Dermis blood vessel endothelial cell (primary cell): ENCODE data around the gene PHF2. TPM values are rescaled to one million over a fixed set of nuclear protein-coding genes. Genes with fewer than 3 reads are reported as not detected.

Source experiments
- DNase-seq: peaks from one replicate; pipeline ENCODE4 v3.0.0; 2010
- total RNA-seq: library from RNA; depleted of rRNA; stranded (reverse); fragments of >200 nt; gene quantifications from 2 replicates; pipeline ENCODE4 v1.2.3, GENCODE V29; 2014

PHF2 gene
- total RNA-seq, result 16.0 and 16.3 TPM in 2 replicates

DNA sequence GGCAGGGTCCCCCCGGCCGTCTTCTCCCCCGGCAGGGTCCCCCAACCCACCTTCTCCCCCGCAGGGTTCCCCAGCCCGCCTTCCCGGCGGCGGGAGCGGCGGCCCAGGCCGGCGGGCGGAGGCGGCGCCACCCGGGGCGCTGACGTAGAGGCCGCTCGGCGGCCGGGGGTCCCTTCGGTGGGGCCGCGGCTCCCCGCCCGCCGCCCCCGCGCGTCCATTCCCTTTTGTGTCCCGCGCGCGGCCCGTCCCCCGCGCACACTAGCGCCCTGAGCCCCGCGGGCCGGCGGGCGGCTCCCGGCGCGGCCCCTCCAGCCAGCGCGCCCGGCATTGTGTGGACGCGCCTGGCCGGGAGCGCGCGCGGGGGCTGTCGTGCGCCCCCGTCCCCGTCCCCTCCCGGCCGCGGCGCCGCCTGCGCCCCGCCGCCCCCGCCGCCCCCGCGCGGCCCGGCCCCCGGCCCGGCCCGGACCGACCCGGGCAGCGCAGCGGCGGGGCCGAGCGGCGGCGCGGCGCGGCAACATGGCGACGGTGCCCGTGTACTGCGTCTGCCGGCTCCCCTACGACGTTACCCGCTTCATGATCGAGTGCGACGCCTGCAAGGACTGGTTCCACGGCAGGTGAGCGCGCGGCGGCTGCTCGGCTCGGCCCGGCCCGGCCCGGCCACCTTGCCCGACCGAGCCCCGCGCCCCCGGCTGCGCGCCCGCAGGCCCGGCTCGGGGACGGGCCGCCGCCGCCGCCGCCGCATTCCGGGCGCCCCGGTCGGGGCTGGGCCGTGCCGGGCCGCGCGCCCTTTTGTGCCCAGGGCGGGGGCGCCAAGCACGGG lies at the start of gene PHF2:
PHF2 (plus strand) TSS at position 327 of the 820 bp plus-strand sequence; CDS start at position 517, 190 bp downstream.
- DNase-seq, result peak; percentile 44

DNA sequence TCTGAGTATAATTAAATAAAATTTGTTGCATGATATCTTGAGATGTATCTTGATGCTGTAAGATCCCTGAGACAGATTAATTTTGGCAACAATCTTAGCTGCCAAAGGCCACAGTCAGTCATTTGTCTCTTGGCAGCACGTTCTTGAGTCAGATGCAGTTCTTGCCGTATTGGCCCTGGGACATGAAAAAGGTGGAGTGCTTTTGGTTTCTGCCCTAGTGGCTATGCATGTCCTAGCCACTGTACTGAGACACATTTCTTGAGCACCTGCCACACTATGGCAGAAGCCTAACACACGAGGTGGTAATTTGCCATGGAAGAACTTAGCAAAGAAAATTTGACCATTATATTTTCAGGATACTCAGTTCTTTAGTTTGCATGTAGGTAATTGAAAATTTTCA lies 45.0 kb upstream of the PHF2 start:
- peak; percentile 7 for DNase-seq

DNA sequence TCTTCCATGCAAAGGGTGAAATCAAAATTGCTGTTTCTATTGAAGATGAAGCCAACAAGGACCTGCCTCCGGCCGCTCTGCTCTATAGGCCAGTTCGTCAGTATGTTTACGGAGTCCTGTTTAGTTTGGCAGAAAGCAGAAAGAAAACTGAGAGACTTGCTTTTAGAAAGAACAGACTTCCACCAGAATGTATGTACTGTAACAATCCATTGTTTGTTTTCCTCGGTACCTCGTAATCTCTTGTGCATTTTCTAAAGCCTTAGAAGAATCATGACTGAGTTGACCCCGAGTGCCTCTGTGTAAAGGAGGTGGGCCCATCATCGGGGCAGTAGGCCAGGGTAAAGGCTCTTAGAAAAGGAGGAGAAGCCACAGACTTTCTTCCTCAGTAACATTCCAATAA lies 44.2 kb upstream of the PHF2 start:
- no peak for DNase-seq

DNA sequence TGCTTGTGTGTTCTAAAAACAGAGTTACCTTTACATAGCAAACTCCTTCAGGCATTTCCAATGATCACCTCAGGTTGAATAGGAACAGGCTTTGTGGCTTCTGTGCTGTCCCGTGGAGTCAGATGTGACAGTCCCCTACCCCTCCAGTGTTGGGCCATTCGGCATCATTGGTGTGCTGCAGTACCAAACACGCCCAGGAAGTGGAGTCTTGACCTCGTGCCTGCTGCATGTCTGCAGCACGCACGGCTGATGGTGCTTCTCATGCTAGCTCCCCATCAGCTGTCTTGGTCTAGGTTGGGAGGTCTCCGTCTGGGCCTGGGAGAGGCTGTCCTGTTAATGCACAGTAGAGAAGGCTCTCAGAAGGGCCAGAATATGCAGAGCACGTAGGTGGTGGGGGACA lies 42.5 kb upstream of the PHF2 start:
- DNase-seq, result no peak

DNA sequence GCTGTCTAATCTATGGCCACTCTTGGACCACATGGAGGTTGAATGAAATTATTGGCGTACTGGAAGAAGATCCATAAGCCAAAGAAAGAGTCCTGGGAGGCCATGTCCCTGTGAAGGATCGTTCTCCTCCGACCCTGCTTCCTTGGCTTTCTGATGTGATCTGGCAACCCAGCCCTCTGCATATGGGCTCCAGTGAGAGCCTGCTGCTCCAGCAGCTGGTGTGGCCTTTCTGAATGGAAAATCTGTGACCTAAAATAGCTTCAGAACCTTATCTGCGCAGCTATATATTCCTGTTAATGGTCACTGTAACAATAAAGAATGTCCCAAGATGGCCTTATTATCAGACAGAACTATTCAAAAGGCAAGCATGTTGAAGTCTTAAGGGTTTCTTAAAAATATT lies 40.2 kb upstream of the PHF2 start:
- no peak for DNase-seq

DNA sequence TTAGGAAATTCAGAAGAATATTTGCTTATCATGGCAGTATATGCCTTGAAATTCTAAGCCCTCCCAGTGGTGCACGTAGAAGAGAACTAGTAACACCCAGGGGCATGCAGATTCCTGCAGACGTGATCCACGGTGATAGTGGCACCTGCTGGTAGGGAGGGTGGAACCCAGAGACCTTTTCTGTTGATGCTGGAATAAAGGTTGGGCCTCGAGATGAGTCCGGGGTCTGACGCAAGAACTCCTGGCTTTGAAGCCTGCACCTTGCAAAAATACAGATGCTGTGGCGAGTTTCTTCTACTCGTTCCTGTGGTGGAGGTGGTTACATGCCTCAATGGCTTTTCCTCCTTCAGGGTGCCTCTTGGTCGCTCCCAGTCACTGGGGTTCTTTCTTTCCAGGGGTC lies 39.5 kb upstream of the PHF2 start:
- no peak for DNase-seq

DNA sequence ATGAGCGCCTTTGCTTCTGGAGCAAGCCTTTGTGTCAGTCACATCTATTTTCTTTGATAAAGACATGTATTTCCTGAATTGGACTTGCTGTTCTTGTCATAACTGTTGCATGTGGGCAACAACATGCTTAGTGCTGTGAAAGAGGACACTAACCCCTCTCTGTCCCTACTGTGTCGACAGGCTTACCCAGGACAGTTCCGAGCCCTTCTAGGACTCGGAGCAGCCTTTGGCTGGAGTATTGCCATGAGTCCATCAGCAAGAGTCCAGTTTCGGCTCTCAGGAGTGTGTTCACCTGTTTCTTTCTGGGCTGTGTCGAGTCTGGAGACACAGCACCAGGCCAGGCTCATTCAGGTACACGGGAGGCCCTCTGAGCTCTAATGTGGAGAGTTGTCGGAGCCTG lies 36.1 kb upstream of the PHF2 start:
- no peak for DNase-seq

DNA sequence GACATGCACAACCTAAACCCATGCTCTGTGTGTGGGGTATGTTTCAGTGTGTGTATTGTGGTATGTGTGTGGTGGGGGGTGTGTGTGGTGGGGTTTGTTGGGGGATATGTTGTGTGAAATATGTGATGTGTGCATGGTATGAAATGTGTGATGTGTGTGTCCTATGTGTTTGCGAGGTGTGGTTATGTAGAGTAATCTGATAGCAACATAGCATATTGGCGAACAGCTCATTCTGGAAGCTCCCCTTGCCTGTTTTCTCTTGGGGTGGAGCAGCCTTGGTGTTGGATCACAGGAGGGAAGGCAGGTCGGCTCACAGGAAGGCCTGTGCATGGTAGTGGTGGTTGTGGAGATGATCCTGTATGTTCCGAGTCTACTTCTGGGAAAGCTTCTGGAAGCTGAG lies 35.4 kb upstream of the PHF2 start:
- DNase-seq, result no peak

DNA sequence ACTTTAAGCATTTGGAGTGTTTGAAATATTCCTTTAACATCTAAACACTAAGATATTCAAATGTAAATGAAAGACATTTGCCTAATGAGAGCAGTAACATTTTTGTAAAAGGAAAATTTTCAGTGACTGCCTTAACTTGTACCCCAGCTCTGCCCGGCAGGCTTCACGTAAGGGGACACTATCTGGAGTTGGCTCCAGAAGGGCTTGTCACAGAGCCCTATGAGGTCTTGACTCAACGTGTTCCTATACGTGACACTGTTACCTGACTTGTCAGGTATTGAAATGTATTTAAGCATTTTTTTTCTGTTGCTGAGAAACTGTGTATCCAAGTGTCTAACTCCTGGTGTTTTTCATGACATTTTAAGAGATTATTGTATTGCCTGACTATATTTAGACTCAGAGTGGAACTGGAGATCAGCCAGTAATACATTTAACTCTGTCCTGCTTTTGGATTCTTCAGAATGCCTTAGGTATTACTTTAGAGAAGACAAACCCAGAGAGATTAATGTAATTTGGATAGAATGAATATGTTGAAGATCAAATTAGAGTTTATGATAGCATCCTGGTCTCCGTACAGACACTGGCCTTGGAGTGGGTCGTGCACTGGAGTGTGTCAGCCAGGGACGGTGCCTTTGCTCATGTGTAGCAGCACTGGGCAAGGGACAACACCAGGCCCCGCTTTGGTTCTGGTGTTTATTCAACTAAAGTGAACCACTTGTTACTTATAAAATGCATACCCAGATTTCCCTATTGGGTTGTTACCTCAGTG lies 34.6 kb upstream of the PHF2 start:
- no peak for DNase-seq

DNA sequence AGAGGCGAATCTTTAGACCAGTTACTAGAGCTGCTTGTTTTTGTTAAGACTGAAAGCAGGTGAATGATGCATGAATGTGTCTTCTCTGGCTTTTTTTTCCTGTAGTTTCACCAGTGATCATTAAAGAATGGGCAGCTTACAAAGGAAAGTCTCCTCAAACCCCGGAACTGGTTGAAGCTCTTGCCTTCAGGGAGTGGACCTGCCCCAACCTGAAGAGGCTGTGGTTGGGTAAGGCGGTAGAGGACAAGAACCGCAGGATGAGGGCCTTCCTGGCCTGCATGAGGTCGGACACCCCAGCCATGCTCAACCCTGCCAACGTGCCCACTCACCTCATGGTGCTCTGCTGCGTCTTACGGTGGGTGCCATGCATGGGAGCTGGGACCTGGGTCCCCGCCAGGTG lies 33.3 kb upstream of the PHF2 start:
- no peak for DNase-seq

DNA sequence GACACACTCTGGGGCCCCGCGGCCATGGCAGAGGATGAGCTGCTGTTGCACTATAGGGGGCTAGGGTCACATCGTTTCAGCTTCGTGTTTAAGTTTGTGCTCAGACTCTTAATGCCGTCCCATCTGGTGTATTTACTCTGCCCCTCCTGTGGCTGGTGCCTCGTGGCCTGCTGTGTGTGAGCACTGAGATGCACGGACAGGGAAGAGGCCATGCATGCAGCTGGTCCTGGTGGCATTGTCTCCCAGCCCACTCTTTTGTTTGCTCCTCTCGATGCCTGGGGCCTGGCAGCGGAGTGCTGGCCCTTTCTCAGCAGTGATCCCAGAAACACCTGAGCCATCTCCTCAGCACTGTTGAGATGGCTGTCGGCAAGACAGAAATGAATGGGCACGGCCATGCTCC lies 30.0 kb upstream of the PHF2 start:
- no peak for DNase-seq

DNA sequence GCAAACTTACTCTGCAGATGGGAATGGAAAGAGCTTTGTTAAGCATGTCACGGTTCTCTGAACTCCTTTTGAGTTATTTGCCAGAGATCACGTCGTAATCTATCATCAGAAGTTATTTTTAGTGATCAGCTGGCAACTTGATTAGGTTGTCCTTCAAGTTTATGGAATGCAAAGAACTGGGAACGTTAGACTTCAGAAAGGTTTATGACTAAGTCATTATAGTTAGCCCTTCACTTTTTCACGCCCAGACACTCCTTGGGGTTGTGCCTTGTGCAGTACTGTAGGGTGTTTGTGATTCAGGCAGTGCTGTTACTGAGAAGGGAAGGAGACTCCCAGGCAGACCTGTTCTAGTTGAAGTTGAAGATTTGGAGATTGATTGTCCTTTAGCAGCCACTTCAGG lies 26.8 kb upstream of the PHF2 start:
- no peak for DNase-seq

DNA sequence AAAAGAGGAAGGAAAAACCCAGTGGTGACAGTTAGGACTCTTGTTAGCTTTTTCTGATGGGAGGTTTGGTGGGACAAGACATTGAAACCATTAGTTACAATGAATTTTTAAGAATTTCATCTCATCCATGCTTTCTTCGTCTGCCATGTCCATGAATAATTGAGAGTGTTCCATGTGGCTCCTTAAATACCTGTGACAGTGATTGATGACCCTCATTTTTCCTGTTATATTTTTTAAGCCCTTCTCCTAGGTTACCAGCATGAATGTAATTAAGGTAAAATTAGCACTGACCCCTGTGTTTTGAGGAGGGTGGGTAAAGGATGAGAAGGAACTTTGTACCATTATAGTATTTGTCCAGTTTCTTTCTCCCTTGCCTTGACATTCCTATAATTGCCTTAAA lies 23.5 kb upstream of the PHF2 start:
- DNase-seq, result no peak

DNA sequence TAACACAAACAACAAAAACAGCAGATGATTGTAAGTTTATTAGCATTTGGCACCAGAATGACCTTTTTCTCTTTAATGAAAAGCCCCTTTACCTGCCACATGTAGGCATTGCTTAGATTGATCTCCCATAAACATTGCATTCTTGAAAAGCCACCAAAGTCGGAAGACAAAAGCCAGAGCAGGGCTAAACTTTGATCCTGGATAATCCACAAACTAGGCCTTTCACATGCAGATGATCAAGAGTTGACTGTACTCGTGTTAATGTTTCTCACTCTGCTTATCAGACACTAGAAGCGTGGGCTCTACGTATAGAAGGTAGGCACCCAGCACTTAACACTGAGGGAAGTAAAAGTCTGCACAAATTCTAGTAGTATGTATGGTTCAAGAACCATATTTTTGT lies 21.0 kb upstream of the PHF2 start:
- no peak for DNase-seq

DNA sequence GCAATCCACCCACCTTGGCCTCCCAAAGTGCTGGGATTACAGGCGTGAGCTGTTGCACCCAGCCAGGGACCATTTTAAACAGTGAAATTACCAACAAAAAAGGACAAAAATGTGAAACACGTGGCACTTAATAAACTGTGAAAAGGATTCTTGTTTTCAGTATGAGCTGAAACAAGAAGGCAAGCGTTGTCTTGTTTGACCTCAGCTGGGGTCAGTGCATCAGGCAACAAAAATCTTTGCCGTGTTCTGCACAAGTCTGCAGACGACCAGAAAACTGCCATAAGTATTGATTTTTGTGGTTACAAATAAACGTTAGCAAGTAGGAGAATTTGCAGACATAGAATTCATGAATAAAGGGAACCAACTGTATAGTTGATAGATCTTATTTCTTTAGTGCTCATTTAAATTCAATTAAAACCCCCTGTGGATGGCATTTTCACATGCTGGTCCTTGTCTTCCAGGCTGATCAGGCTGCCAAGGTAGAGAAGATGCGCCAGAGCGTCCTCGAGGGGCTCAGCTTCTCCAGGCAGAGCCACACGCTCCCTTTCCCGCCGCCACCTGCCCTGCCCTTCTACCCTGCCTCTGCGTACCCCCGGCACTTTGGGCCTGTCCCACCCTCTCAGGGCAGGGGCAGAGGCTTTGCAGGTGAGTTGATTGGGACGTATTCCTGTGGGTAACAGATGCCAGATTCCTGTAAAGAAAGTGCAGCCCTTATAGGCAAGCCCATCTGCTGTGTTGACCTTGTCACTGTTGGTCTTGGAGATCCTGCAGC lies 18.8 kb upstream of the PHF2 start:
- no peak for DNase-seq

DNA sequence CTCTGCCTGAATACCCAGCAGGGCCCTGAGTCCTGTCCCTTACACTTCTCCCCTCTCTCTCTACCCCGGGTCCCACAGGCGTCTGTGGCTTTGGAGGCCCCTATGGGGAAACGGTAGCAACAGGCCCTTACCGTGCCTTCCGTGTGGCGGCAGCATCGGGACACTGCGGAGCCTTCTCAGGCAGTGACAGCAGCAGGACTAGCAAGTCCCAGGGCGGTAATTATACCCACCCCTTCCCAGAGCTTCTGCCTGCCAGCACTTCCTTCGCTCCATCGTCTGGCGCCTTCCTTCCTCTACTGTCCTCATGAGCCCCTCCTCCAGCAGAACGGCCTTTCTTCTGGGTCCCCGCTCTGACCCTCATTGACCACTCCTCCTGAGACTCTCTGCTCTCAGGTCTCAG lies 17.9 kb upstream of the PHF2 start:
- no peak for DNase-seq

DNA sequence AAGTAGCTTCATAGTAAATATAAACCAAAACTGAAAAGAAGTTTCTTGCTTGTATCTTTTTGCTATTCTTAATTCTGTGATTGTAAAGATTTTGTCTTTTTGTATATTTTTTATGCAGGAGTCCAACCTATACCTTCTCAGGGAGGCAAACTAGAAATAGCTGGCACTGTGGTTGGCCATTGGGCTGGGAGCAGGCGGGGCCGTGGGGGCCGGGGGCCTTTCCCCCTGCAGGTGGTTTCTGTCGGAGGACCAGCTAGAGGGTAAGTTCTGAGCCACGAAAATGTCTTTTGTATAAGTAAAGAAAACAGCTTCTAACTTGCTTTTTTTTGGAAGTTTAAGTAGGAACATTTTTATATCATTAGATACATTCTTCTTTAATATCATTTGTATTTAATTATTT lies 15.4 kb upstream of the PHF2 start:
- DNase-seq, result no peak

DNA sequence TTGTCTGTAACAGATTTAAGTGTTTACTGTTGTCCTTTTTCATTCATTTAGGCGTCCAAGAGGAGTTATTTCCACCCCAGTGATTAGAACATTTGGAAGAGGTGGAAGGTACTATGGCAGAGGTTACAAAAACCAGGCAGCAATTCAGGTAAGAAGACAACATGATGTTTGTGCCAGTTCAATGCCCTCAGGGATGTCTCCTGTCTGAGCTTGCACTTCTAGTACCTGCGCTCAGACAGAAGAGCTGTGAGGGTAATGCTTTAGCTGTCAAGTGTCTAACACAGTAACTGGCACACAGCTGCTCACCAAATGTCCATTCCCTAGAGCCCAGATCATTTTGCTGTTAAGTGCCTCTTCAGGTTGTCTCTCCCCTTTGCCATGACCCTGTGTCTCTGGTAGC lies 14.2 kb upstream of the PHF2 start:
- DNase-seq, result no peak

DNA sequence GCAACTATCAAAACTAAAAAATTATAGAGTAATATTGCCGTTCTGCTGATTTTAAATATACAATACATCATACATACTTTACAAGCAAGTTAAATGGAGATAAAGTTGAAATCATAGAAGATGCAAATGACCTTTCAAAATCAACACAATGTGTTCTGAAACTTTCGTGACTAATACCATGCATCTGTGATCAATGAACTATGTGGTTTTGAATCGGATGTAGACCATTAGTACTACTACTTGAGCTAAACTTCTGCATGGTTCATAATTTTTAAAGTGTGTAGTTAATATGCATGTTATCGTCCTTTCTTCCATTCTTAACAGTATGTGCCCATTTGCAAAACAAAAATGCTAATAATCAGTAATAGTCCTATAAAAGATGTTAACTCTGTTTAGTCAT lies 11.3 kb upstream of the PHF2 start:
- no peak for DNase-seq

DNA sequence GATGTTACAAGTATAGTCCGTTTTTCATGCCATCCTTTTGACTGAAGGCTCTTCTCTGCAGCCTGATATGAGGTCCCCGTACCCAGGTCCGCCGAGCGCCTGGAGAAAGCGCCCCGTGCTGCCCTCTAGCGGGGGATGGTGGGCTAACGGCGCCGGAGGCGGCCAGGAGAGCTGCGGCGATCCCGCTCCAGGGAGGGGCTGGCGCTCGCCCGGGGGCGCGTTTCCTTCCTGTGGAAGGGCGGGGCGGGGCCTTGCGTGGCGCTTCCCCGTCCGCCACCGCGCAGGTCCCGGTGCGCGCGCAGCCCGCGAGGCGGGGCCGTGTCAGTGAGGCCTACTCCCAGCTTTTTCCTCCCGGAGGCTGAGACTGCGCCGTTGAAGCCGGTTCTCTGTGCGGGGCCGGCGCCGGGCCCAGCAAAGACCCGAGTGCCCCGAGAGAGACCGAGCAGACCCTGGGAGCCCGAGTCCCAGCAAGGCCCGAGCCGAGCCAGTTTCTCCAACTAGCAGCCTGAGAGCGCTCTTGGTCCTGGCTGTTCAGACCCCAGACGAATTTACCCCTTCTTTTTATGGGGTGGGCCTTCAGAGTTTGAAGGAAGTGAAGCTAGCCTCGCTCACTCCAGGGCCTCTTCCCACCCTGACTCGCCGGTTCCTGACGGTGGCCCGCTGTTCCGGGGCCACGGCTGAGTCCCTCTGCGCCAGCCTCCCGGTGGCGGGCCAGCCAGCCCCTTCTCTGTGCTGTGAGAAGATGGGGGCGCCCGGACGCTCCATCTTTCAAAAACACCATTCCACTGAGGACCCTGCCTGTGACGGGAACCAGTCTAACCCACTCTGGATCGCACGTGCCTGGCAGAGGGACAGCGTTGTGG lies 9.7 kb upstream of the PHF2 start:
- DNase-seq, result peak; percentile 98

DNA sequence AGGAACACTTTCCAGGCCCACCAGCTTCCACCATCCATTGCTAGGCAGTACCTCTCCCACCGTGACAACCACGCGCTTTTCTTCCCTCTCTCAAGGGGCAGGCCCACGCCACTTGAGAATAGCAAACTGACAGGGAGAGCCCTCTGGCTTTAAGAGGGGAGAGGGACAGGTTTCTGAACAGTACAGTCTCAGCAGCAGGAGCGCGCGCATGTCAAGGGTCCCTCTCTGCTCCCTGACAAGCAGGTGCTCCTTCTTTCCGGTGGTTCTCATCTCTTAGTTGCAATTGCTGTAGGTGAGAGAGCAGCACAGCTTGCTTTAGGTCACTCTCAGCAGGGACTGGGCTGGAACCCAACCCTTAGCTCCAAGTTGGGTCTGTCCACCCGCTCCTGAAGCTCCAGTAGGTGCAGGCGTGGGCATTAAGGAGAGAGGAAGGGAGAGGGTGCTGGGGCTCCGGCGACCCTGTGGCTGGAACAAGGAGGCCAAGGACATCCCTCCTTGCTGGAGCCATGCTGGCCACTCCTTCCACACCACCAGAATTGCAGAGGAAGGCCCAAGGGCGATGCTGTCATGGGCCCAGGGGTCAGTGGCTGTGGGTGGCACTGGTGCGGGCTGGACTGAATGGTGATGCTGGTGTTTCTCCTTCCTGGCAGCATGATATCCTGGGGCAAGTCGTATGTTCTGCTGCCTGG lies 9.0 kb upstream of the PHF2 start:
- DNase-seq, result peak; percentile 17

DNA sequence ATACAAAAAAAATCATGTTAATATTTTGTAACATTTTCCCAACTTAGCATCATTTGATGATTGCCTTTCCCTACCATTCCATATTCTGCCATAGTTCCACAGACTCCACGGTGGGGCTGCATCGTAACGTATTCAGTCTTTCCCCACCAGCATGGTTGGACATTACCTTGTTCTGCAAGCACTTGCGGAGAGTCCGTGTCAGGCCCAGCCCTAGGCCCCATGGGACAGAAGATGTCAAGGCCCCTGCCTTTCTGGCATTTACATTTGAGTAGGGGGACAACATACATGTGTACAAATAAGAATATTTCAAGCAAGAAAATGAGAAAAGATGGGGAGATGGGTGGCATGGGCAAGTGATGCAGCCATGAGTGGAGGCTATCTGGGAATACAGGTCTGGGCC lies 8.2 kb upstream of the PHF2 start:
- DNase-seq, result no peak
